GM19395 (cell line): ENCODE measurements around the gene NMBR.
"Not testable (repeated sequence)": the region's sequence is repeated elsewhere in the genome, so short reads cannot be mapped to it uniquely, and the experiment has no call there.

ENCODE experiments used
- ATAC-seq: cut with Tn5 transposase; IDR thresholded peaks from one replicate; pipeline ENCODE4 v1.9.1; 2021; ENCODE audit warnings: mild to moderate bottlenecking, moderate library complexity; ENCODE audit not compliant: unreplicated experiment

The NMBR gene

GRCh38 chr6:142146828-142147662 is at the start of gene NMBR, which contains the start of gene VTA1:
Gene NMBR, minus strand, starts transcription at chr6:142147122. Its CDS starts 58,464 bp downstream, at chr6:142088658.
Gene VTA1, plus strand, starts transcription at chr6:142147263. Its CDS starts 25 bp downstream, at chr6:142147288.
- peak; percentile 100 for ATAC-seq

GRCh38 chr6:142195862-142196541 is 49.1 kb upstream of the NMBR start:
- ATAC-seq: no peak

GRCh38 chr6:142193621-142194020 is 46.7 kb upstream of the NMBR start:
- no peak for ATAC-seq

GRCh38 chr6:142192343-142192742 is 45.4 kb upstream of the NMBR start:
- no peak for ATAC-seq

GRCh38 chr6:142189057-142189456 is 42.1 kb upstream of the NMBR start:
- ATAC-seq: no peak

GRCh38 chr6:142188341-142188740 is 41.4 kb upstream of the NMBR start:
- ATAC-seq: not testable (repeated sequence)

- ATAC-seq: no peak
These were observed 40.3 kb upstream of the NMBR start for GRCh38 chr6:142187209-142187608.

- no peak for ATAC-seq
These were observed 38.7 kb upstream of the NMBR start for GRCh38 chr6:142185641-142186040.

GRCh38 chr6:142184307-142184706 is 37.4 kb upstream of the NMBR start:
- no peak for ATAC-seq

GRCh38 chr6:142183351-142183750 is 36.4 kb upstream of the NMBR start:
- ATAC-seq: no peak

GRCh38 chr6:142182004-142182403 is 35.1 kb upstream of the NMBR start:
- ATAC-seq: no peak

- ATAC-seq: no peak
These were observed 31.2 kb upstream of the NMBR start for GRCh38 chr6:142178129-142178528.

GRCh38 chr6:142174703-142175102 is 27.8 kb upstream of the NMBR start:
- ATAC-seq: no peak

GRCh38 chr6:142173980-142174379 is 27.1 kb upstream of the NMBR start:
- no peak for ATAC-seq

GRCh38 chr6:142172758-142173157 is 25.8 kb upstream of the NMBR start:
- ATAC-seq: no peak

GRCh38 chr6:142171351-142171750 is 24.4 kb upstream of the NMBR start:
- ATAC-seq: no peak

GRCh38 chr6:142167486-142167885 is 20.6 kb upstream of the NMBR start:
- no peak for ATAC-seq

- no peak for ATAC-seq
These were observed 20.1 kb upstream of the NMBR start for GRCh38 chr6:142167071-142167470.

- ATAC-seq: no peak
These were observed 18.3 kb upstream of the NMBR start for GRCh38 chr6:142165227-142165626.

- ATAC-seq: no peak
These were observed 15.9 kb upstream of the NMBR start for GRCh38 chr6:142162780-142163179.

- ATAC-seq: not testable (repeated sequence)
These were observed 9.8 kb upstream of the NMBR start for GRCh38 chr6:142156758-142157068.
